HCT116 (cell line): ENCODE measurements around the gene PELI3.

Experiments used
- CTCF ChIP-seq, 3 experiments: fragments of 200-600 bp in 1 of 3; sonication (generic) in 1 of 3; IDR thresholded peaks in 2 of 3; conservative IDR thresholded peaks in 1 of 3; 2 replicates each; pipeline ENCODE4 v1.5.1; 2012 to 2017; ENCODE audit warnings: low read depth in 2 of 3, low read length in 2 of 3, antibody characterized with exemption in 1 of 3, borderline replicate concordance in 1 of 3, control low read depth in 1 of 3, mild to moderate bottlenecking in 1 of 3, mixed read lengths in 1 of 3, mixed run types in 1 of 3, moderate library complexity in 1 of 3; ENCODE audit not compliant: insufficient read depth in 1 of 3
- POLR2A ChIP-seq: IDR thresholded peaks from 2 replicates; pipeline ENCODE4 v1.7.0; 2011; ENCODE audit warnings: borderline replicate concordance; ENCODE audit not compliant: insufficient read depth, insufficient read length; ENCODE audit errors: extremely low read depth
- POLR2AphosphoS5 ChIP-seq: IDR thresholded peaks from 2 replicates; pipeline ENCODE4 v1.6.1; 2011; ENCODE audit warnings: mild to moderate bottlenecking, low read depth, low read length, moderate library complexity

- TF ChIP-seq POLR2A, result no peak
- no peak for TF ChIP-seq CTCF (IDR thresholded peaks at IDR 0.05 in 2 of 3, conservative IDR thresholded peaks at IDR 0.05 in 1 of 3; ENCODE audit: borderline replicate concordance in 1 of 3, insufficient read depth in 1 of 3, low read depth in 2 of 3, low read length in 2 of 3)
- TF ChIP-seq POLR2AphosphoS5, result no peak
These were observed 1.1 kb downstream of the PELI3 start for GRCh38 chr11:66467756-66468155.
